GM21367 (cell line): ENCODE data around the gene SLC6A13.
"Not testable (repeated sequence)": the region's sequence is repeated elsewhere in the genome, so short reads cannot be mapped to it uniquely, and the experiment has no call there.

Experiments
- ATAC-seq: cut with Tn5 transposase; IDR thresholded peaks from one replicate; pipeline ENCODE4 v1.9.1; 2021; ENCODE audit not compliant: unreplicated experiment

Gene SLC6A13

DNA sequence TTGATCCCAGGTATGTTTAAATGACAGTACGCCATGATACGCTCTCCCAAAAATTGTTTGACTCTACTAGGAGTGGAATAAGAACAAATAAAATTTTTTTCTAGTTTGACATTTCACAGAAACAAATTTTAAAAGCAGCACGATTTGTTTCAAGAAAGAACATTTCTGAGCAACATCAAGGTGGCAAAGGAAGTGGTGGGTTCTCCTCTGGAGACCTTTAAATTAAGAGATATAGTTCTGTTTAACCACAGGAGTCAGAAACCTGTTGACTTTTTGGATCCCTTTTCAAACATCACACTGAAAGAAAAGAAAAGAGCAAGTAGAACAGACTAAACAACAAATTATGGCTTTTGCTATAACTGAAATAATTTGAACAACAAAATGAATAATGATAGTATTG lies 2.5 kb upstream of the SLC6A13 start:
- ATAC-seq: no peak

DNA sequence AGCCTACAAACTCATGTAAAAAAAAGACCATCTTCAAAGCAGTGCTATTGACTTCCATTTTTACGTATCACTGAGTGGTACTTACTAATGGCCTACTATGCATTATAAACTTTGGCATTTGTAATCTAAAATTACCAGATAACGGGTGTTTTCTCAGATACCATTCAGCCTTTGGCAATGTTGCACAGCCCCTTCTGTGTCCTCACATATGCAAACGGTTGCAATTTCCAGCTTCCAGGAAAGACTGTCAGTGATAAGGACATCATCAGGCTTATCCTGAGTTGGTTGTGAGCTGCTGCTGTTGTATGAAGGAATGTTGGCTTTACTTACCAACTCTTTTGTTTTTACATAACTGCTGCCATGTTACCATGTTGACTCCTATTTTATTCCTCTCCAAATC lies 1.6 kb upstream of the SLC6A13 start:
- no peak for ATAC-seq

GRCh38 chr12:263574-263973 lies 938 bp upstream of the SLC6A13 start:
- no peak for ATAC-seq

- ATAC-seq: no peak
These were observed 523 bp downstream of the SLC6A13 start for GRCh38 chr12:262113-262512.

GRCh38 chr12:257521-258321 lies 4.9 kb downstream of the SLC6A13 start:
- ATAC-seq: no peak

DNA sequence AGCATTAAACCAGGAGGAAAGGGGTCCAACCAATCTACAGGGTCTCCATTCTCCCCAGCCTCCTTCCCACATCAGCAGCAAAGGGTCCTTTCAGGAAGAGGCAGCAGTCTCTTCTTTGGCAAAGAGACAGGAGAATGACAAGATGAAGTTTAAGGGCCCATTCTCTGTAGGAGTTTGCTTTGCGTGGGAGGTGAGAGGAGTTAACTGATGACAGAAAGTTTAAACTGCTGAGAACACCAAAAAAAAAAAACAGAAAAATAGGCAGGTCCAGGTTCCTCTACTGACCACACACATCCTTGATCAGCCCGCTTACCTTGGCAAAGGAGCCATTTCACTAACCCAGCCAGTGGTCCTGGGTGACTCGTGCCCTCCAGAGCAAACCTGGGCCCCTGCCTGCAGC lies 5.7 kb downstream of the SLC6A13 start:
- no peak for ATAC-seq

DNA sequence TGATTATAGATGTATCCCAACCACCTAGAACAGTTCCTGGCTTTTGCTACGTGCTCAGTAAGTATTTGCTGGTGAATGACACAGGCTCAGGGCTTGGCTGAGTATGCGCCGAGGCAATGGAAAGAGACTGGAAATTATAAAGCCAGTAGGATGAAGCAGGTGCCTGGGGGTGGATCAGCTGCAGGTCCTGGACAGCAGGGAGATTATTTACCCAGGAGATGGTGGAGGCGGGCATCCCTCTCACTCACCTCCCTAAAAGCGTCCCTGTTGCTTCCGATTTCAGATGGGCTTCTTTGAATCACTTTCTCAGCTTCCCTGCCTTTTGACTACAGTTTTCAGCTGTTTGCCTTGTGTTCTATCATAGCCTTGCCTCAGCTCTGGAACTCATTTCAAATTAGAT lies 6.4 kb downstream of the SLC6A13 start:
- ATAC-seq: no peak

DNA sequence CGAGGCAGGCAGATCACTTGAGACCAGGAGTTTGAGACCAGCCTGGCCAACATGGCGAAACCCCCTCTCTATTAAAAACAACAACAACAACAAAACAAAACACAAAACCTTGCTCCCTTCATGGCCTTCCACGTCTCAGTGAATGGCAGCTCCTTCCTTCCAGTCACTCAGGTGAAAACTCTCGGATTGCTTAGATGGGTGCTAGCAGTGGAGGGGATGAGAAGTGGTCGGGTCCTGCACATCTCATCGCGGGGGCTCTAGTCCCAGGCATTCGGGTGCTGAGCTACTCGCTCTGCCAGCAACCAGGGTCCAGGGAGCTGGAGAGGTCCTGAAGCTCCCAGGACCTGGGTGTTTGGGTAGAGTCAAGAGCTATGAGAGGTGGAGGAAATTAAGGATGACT lies 7.7 kb downstream of the SLC6A13 start:
- no peak for ATAC-seq

GRCh38 chr12:254039-254438 lies 8.6 kb downstream of the SLC6A13 start:
- ATAC-seq: no peak

GRCh38 chr12:253116-253831 lies 9.4 kb downstream of the SLC6A13 start:
- ATAC-seq: no peak

- no peak for ATAC-seq
These were observed 10.0 kb downstream of the SLC6A13 start for GRCh38 chr12:252636-253035.

DNA sequence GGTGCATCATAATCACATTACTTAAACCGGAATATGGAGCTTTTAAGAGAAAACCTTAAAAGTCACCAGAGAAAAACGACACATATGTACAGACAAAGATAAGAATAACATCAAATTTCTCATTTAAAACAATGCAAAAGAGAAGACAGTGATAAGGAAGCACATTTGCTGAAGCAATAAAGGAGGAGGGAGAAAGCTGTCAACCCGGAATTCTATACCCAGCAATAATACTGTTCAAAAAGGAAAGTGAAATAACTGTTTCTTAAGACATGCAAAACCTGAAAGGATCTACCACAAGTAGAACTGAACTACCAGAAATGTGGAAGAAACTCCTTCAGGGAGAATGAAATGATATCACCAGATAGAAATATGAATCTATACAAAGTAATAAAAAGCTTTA lies 15.4 kb downstream of the SLC6A13 start:
- no peak for ATAC-seq

DNA sequence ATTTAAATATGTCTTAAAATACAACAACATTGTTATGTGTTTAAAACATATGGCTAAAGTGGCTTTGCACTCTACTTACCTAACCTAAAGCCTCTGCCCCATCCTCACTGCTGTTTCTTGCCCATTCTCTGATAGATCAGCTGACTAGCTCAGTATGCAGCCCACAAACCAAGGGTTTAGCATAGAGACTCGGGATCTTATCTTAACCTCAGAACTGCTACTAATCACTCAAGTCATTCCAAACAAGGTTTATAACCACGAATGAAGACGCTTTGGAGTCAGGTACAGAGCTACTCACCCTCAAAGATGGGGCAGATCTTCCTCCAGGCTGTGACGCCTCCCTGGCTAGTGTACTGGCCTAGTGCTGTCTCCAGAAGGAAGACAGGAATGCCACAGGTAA lies 19.3 kb downstream of the SLC6A13 start:
- no peak for ATAC-seq

DNA sequence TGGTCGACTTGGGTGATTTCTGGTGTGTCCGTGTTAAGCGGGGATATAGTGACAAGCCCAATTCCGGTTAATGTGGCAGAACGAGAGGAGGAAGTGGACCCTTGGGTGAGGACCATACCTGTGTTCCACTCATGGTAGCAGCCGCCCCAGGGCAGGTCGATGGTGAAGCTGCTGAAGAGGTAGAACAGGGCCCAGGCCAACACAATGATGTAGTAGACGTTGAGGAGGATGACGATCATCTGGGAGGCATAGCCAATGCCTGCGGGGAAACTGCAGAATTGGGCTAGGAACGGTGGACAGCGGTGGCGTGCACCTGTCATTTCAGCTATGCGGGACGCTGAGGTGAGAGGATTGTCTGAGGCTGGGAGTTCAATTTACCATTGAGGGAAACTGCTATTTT lies 20.1 kb downstream of the SLC6A13 start:
- no peak for ATAC-seq

DNA sequence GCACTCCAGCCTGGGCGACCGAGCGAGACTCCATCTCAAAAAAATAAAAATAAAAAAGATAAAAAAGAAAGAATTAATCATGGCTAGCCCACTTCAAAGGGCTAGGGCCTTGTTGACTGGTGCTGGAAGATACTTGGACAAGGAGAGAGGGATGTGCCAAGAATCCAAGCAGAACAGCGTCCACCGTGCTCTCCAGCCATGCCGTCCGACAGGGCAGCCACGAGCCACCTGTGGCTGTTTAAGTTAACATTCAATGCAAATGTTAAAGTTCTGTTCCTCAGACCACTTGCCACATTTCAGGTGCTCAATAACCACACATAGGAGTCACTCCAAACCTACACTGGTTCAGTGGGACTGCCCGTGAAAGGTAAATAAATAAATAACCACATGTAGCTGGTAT lies 21.4 kb downstream of the SLC6A13 start:
- no peak for ATAC-seq

DNA sequence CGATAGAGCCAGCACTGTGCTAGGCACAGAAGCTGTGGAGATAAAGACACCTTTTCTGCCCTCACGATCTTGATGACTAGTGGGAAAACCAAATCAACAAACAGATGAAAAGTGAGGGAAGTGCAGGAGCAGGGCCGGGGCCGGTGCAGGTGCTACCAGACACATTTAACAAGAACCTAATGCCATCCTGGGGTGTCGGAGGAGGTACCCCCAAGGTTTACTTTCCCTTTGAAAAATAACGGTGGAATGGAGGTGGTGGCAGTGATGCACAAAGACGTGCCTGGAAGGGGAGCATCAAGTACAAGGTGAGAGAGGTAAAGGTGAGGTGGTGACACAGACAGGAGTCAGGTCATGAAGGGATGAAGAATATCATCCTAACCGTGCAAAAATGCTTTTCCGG lies 22.1 kb downstream of the SLC6A13 start:
- no peak for ATAC-seq

GRCh38 chr12:238736-239398 lies 23.8 kb downstream of the SLC6A13 start:
- no peak for ATAC-seq

DNA sequence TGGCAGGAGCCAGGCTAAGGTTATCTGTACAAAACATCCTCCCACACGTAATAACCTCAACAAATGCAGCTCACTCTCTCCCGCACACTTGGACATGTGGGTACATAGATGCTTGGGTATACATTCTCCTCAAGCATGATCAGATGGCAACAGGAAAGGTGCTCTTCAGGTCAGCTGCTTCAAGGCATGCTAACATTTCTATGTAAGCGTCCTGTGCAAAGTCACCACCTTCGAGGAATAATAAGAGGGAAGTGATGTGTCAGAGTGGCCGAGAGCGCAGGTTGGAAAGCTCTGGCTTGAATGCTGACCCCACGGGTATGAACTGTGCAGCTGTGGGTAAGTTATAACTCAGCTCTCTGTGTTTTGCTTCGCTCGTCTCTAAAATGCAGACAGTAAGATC lies 24.5 kb downstream of the SLC6A13 start:
- ATAC-seq: no peak

DNA sequence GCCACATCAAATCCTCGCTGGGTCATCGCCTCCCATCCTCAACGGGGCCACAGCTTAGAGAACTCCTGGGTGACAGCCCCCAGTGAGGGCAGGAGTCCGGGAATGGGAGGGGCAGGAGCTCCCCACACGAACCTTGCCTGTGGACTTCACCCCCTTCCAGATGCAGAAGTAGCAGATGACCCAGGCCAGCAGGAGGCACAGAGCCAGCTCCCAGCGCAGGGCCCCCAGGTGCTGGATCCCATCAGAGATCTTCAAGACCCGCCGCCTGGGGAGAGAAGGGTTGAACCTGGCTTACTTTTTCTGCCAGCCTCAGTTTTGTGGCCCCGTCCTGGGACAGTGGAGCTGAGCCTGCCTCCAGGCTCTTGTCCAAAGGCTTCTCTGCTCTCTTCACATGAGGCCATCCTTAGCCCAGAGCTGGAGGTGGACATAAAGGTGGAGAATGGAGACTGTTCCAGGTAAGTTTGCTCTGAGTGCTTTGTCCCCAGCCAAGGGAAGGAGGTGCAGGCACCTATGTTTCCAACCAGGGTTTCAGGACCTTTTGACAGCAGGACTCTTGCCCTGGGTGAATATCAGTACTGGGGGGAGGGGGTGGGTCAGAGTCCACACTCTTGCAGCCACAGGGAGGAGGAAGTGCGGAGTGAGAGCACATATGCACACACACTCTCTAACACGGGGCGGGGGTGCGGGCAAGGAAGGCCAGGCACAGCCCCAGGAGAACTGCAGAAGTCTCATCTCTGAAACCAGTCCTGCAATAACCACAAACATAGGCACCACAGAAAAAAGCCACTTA lies 25.4 kb downstream of the SLC6A13 start:
- ATAC-seq: no peak

DNA sequence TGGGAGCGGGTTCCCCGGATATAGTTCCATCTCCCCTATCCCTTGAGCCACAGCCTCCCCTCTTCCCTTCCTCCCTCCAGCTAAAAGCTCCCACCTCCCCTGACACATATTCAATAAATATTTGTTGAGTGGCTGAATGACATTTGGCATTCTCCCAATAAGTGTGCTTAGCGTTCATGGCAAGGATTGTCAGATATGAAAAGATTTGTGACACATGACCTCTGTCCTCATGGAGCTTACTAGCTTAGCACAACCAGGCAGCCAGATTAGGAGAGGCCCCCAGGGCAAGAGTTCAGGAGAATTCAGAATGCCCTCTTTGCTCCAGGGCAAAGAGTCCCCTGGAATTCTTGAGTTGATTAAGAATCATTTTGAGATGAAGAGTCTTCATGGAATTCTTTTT lies 26.2 kb downstream of the SLC6A13 start:
- no peak for ATAC-seq

DNA sequence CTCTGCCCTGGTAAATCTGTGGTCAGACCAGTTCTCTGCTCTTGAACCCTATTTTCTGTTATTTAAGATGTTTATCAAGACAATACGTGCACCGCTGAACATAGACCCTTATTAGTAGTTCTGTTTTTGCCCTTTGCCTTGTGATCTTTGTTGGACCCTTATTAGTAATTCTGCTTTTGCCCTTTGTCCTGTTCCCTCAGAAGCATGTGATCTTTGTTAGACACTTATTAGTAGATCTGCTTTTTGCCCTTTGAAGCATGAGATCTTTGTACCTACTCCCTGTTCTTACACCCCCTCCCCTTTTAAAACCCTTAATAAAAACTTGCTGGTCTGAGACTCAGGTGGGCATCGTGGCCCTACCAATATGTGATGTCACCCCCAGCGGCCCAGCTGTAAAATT lies 26.7 kb downstream of the SLC6A13 start:
- not testable (repeated sequence) for ATAC-seq
